22Rv1 (cell line): Measurements from ENCODE around the gene LDAF1.

ENCODE experiments used
- ZFX ChIP-seq: fragments of 450-650 bp; IDR thresholded peaks from 2 replicates; pipeline ENCODE4 v1.6.1; 2017; ENCODE audit warnings: antibody characterized with exemption, borderline replicate concordance
- TF ChIP-seq, protein P1 (sequence below): fragments of 450-650 bp; IDR thresholded peaks from 2 replicates; pipeline ENCODE4 v1.5.1; 2017; ENCODE audit warnings: mild to moderate bottlenecking

DNA sequence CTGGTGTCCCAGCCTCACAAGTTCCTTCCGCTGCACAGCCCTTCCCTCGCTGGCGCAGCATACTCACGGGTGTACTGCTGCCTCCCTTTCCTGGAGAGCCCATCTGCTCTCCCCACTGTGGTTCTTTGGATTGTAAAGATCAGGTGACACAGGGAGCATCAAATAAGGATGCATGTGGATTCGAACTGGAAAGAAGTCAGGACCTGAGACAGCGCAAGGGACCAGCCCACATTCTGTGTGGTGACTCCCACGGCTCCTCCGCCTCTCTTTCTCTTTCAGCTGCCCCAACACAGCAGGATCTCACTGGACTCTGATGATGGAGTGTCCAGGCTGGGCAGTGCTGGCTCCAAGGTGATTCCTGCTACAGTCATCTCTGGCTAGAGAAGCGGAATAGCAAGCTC, 8.1 kb downstream of the LDAF1 start:
- TF ChIP-seq, protein P1, sequence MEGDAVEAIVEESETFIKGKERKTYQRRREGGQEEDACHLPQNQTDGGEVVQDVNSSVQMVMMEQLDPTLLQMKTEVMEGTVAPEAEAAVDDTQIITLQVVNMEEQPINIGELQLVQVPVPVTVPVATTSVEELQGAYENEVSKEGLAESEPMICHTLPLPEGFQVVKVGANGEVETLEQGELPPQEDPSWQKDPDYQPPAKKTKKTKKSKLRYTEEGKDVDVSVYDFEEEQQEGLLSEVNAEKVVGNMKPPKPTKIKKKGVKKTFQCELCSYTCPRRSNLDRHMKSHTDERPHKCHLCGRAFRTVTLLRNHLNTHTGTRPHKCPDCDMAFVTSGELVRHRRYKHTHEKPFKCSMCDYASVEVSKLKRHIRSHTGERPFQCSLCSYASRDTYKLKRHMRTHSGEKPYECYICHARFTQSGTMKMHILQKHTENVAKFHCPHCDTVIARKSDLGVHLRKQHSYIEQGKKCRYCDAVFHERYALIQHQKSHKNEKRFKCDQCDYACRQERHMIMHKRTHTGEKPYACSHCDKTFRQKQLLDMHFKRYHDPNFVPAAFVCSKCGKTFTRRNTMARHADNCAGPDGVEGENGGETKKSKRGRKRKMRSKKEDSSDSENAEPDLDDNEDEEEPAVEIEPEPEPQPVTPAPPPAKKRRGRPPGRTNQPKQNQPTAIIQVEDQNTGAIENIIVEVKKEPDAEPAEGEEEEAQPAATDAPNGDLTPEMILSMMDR = no peak
- TF ChIP-seq ZFX = no peak
